Activated gamma-delta T cell treated with anti-CD3 and anti-CD28 coated beads, Interleukin-2, amount 50 U/mL, for 16 hours (primary cell): ENCODE measurements around the gene UPK1A.

ENCODE experiments used
- DNase-seq: peaks from one replicate; pipeline ENCODE4 v3.0.0-alpha.2; 2020; ENCODE audit warnings: low read depth

UPK1A gene

DNA sequence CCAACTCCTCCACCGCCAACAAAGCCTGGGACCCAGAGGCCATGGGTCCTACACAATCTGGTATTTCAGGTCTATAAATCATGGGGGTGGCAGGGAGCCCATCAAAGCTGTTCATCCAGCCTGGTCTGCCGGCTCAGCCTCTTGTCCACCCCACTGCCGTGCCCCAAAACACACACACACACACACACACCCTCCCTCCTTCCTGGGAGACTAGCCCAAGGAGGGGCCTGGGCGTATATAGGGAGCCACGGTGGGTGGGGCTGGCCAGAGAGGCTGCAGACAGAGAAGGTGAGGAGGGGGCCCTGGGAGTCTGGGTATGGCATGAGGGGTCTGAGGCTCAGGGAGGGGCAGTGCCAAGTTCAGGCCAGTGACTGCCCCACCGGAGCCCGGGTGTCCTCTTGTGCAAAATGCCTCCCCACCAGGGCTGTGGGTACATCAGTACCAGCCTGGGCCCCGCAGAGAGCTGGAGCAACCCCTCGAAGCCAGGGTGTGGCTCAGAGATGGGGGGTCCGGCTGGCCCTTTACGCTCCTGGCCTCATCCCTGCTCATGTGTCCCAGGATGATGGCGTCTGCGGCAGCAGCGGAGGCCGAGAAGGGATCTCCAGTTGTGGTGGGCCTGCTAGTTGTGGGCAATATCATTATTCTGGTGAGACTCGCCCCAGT lies at the start of gene UPK1A:
TSS of gene UPK1A (plus strand) at position 267 of the 663 bp plus-strand sequence. CDS start at position 563, 296 bp downstream.
- no peak for DNase-seq

DNA sequence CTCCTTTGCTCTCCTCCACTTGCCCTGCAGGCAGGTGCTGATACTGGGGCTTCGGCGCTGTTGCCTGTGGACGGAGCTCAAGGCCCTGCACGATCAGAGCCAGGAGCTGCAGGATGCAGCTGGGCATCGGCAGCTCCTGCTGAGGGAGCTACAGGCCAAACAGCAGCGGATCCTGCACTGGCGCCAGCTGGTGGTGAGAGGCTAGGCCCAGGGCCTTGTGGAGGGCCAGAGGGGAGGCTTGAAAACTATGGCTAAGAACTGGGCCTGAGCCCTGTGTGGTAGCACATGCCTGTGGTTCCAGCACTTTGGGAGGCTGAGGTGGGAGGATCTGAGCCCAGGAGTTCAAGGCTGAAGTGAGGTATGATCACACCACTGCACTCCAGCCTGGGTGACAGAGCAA lies 47.5 kb upstream of the UPK1A start:
- DNase-seq = no peak

DNA sequence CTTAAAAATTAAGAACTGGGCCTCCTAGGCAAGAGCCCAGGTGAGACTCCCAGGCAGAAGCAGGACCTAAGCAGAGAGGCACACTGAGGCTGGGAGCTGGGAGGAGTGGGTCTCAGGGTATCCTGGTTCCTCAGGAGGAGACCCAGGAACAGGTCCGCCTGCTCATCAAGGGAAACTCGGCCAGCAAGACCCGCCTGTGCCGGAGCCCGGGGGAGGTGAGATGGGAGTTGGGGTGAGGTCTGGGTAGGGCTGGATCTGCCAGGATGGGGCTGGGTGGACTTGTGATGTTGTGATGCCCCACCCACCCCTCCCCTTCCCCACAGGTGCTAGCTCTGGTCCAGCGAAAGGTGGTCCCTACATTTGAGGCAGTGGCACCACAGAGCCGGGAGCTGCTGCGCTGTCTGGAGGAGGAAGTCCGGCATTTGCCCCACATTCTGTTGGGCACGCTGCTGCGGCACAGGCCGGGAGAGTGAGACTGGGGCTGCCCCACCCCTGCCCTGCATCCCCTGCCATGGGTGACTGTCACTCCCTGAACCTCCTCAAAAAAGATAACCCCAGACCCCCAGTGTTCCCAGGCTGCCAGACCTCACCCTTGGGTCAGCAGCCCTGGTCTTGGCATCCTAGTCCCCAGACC lies 46.9 kb upstream of the UPK1A start:
- no peak for DNase-seq

DNA sequence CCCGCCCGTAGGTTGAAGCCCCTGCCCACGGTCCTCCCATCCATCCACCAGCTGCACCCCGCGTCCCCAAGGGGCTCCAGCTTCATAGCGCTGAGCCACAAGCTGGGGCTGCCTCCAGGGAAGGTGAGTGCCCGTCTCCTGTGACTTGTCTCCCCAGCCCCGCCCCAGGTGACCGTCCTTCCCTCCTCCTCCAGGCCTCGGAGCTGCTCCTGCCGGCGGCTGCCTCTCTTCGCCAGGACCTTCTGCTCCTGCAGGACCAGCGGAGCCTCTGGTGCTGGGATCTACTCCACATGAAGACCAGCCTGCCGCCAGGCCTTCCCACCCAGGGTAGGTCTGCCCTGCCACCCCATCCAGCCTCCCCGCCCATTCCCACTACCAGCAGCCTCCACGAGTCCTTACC lies 46.3 kb upstream of the UPK1A start:
- no peak for DNase-seq

DNA sequence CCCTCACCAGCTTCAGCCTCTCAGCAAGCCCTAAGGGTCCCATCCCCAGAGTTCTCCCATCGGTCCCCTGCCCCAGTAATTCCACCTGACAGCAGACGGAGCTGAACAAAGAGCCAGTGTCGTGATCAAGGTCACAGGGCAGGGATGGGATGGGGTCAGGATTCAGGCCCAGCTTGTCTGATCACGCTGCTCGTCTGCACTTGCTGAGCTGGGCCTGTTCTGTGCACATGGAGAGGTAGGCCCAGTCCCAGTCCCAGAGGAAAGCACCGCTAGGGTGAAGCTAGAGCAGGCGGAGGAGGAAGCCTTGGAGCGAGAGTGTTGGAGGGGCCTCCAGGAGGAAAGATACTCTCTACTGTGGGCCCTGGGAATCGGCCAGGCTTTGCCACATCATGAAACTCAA lies 44.6 kb upstream of the UPK1A start:
- no peak for DNase-seq

DNA sequence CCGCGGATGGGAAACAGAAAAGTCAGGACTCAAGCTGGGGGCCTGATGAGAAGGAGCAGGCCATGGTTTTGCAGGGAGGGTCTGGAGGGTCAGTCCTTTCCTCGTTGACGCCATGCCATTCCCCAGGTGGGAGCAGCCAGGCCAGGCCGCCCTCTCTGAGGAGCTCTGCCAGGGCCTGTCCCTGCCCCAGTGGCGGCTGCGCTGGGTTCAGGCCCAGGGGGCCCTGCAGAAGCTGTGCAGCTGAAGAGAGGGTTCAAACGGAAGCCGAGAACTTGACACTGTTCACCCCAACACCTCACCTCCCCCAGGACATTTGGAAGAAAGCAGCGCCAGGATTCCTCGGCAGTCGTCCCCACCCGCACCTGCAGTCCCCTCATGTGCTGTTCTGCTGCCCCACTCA lies 43.6 kb upstream of the UPK1A start:
- DNase-seq = no peak

DNA sequence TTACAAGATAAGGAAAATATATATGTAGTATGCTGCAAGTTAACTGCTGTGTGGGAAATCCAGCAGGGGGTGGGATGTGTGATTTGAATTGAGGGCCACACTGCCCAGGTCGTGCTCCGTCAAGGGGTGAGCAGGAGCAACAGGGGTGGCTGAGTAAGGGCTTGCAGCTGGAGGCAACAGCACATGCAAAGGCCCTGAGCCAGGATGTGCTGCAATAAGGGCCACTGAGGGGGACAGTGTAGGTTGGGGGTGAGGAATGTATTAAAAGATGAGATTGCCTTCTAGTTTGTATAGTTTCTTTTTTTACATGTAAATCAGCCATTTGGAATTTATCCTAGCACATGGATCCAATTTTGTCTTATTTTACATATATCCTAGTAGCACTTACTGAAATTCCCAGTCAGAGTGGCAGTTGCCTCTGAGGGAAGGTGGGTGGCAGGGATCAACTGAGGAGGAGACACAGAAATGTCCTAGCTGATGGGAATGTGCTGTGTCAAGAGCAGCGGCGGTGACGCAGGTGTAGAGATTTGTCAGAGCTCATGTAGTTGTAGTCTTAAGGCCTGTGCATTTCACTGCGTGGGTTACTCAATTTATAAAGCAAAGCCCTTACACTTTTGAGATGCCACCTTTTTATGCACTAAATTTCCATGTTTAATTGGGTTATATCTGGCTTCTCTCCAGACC lies 42.8 kb upstream of the UPK1A start:
- no peak for DNase-seq

DNA sequence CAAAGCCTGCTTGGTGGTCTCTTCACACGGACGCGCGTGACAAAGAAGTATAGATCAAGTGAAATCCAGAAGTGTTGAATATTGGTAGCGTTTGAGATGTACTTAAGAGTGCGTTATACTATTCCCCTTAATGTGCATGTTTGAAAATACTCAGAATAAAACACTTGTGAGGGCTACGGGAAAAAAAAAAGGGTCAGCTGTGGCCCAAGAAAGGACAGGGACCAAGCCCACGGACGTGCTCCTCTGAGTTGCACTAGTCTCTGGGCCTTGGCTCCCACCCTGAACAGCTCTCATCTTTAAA lies 38.1 kb upstream of the UPK1A start:
- no peak for DNase-seq

DNA sequence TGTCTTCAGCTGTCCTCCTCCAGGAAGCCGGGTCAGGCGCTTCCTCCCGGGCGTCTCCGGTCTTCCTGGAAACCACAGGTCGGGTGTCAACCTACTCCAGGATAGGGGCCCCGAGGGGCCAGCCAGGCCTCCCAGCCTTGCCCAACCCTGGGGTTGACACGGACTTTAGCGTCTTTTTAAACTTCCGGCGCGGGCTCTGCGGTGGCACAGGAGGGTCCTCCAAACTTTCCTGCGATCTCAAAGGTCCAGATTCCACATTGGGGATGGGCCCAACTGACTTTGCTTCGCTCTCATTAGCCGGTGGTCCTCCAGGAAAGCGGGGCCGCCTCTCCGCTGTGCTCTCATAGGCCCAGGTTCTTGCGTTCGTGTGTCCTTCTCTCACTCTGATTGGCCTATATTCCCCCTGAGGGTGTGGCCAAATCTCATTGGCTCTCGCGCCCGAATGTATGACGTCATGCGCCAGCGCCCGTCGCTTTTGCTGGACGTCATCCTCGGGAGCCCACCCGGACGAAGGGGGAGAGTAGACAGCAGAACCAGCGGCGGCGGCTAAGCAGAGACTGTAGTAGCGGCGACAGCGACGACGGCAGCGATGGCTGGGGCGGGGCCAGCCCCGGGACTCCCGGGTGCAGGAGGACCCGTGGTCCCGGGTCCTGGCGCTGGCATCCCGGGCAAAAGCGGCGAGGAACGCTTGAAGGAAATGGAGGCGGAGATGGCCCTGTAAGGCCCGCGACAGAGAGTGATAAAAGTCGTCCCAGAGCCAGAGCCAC lies 37.6 kb upstream of the UPK1A start, which contains the start of gene RBM42:
TSS of gene RBM42 (plus strand) at position 472 of the 767 bp plus-strand sequence. CDS start at position 590, 118 bp downstream.
- peak; percentile 96 for DNase-seq

DNA sequence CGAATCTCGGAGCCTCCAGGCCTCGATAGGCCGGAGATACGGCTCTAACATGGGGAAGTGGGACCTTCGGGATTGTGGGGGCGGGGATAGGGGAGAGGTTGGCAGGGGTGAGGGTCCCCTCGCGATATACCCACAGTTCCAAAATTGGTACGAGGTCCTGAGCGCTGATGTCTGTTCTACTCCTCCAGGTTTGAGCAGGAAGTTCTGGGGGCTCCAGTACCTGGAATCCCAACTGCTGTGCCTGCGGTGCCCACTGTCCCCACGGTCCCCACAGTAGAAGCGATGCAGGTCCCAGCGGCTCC lies 37.0 kb upstream of the UPK1A start:
- DNase-seq = no peak

DNA sequence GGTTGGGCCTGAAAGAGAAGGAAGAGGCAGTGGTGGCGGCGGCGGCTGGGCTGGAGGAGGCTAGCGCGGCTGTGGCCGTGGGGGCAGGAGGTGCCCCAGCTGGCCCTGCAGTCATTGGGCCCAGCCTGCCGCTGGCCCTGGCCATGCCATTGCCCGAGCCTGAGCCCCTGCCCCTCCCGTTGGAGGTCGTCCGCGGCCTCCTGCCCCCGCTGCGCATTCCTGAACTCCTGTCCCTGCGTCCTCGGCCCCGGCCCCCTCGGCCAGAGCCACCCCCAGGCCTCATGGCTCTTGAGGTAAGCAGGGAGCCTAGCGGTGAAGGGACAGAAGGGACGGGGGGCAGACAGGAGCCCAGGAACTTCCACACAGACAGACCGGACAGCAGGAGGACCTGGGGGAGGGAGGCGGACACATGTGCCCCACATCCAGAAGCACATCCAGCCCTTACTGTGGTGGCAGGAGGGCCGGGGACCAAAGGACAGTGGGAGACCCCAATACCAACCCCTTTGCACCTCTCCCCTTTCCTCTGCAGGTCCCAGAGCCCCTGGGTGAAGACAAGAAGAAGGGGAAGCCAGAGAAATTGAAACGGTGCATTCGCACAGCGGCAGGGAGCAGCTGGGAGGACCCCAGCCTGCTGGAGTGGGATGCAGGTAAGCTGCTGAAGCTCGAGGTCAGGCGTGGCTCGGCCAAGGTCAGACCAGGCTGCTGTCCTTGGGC lies 32.4 kb upstream of the UPK1A start:
- DNase-seq = no peak

DNA sequence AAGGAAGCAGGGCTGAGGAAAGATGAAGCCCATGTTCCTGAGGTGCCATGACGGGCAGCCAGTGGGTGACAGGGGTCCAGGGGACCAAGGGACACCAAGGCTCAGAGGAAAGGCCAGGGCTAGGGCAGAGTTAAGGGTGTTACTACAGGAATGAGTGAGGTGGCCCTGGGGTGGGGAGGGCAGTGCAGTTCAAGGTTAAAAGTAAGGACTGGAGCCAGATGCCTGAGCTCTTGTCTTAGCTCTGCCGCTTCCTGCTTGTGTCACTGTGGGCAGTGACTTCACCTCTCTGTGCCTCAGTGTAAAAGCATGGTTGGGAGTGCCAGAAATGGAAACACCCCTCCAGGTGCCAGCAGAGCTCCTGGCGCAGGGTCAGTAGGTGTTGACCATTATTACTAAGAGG lies 29.7 kb upstream of the UPK1A start:
- DNase-seq = no peak

DNA sequence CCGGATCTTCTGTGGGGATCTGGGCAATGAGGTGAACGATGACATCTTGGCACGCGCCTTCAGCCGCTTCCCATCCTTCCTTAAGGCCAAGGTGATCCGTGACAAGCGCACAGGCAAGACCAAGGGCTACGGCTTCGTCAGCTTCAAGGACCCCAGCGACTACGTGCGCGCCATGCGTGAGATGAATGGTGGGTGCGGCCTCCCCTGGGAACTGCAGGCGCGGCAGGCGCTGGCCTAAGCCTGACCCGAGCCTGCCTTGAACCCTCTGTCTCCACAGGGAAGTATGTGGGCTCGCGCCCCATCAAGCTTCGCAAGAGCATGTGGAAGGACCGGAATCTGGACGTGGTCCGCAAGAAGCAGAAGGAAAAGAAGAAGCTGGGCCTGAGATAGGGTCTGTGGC lies 29.2 kb upstream of the UPK1A start:
- DNase-seq = no peak

DNA sequence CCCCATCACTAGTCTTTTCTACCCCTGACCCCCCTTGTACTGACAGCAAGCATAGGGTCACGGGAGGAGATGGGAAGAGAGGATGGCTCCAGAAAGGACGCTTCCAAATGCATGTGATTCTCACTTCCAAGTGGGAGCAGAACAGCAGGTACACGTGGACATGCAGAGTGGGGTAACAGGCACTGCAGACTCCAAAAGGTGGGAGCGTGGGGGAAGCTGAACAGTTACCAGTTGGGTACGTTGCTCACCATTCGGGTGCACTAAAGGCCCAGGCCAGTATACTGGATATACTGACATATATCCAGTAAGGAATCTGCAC lies 27.0 kb upstream of the UPK1A start:
- DNase-seq = no peak

DNA sequence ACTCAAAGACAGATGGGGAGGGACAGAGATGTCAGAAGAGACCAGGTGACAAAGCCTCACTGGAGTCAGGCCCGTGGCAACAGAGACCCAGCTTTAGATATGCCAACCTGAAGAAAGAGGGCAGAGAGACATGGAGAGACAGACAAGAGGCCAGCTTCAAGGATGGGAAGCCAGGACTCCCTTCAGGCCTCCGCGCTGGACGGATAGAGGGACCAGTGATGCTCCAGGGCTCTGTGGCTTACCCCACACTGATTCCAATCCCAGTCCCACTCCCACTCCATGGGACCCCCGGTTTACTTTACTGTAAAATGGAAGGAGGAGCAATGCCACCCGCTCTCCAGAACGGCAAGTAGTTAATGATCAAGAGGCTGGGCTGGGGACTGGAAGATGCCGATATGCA lies 26.5 kb upstream of the UPK1A start:
- no peak for DNase-seq

DNA sequence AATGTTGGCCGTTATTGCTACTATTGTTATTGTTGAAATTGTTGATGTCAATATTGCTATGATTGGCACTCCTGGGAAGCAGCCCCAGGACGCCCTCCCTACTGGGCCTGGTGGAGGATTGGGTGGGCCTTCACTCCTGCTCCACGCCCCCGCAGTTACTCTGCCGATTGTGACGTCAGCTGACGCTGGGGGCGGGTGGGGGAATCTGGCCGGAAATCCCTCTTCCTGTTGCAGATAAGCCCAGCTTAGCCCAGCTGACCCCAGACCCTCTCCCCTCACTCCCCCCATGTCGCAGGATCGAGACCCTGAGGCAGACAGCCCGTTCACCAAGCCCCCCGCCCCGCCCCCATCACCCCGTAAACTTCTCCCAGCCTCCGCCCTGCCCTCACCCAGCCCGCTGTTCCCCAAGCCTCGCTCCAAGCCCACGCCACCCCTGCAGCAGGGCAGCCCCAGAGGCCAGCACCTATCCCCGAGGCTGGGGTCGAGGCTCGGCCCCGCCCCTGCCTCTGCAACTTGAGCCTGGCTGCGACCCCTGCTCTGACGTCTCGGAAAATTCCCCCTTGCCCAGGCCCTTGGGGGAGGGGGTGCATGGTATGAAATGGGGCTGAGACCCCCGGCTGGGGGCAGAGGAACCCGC lies 24.7 kb upstream of the UPK1A start, which contains the start of gene ETV2:
TSS of gene ETV2 (plus strand) at position 231 of the 637 bp plus-strand sequence. CDS start 716 bp downstream, outside the sequence.
- DNase-seq = peak; percentile 28

DNA sequence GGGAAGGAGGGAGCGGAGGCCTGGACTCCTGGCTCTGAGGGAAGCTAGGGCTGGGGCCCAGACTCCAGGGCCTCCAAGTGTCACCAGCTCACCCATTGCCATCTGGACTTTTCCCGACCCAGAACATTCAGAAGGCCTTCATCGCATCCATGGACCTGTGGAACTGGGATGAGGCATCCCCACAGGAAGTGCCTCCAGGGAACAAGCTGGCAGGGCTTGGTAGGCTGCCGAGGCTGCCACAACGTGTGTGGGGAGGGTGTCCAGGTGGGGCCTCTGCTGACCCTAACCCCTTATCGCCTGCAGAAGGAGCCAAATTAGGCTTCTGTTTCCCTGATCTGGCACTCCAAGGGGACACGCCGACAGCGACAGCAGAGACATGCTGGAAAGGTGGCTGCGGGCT lies 24.0 kb upstream of the UPK1A start:
- DNase-seq = no peak

DNA sequence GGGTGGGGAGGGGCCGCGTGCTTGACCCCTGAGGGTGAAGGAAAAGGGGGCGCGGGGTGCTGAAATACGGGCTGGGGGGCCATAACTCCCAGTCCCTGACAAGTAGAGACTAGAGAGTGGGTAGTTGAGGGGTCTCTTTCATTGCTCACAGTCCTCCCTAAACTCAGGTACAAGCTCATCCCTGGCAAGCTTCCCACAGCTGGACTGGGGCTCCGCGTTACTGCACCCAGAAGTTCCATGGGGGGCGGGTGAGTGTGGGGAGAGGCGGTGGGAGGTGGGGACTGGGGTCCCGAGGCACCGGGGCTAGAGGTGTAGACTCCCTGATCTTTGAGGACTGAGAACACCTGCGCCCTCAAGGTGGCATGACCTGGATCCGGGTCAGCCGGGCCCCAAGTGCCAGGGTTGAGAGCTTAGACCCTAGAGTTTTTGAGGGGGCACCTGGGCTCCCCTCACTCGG lies 23.5 kb upstream of the UPK1A start:
- no peak for DNase-seq

DNA sequence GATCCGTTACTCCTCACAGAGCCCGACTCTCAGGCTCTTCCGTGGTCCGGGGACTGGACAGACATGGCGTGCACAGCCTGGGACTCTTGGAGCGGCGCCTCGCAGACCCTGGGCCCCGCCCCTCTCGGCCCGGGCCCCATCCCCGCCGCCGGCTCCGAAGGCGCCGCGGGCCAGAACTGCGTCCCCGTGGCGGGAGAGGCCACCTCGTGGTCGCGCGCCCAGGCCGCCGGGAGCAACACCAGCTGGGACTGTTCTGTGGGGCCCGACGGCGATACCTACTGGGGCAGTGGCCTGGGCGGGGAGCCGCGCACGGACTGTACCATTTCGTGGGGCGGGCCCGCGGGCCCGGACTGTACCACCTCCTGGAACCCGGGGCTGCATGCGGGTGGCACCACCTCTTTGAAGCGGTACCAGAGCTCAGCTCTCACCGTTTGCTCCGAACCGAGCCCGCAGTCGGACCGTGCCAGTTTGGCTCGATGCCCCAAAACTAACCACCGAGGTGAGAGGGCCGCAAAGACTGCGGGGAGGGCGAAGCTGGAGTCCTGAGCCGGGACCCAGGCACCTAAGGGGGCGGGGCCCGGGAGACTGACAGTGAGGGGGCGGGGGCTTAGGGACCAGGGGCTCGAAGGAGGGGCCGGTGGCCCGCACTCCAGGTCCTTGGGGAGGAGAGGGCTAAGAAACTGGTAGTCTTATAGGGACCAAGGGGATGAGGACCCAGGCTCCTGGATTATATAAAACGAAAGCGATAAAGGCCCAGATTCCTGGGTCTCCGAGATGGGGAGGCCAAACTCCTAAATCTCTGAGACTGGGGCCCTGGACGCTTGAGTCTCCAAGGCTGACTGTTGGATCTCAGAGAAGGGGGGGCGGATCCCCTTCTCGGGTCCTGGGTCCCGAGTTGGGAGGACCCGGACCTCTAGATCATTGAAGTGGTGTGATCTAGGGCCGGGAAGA lies 22.8 kb upstream of the UPK1A start:
- peak; percentile 65 for DNase-seq

DNA sequence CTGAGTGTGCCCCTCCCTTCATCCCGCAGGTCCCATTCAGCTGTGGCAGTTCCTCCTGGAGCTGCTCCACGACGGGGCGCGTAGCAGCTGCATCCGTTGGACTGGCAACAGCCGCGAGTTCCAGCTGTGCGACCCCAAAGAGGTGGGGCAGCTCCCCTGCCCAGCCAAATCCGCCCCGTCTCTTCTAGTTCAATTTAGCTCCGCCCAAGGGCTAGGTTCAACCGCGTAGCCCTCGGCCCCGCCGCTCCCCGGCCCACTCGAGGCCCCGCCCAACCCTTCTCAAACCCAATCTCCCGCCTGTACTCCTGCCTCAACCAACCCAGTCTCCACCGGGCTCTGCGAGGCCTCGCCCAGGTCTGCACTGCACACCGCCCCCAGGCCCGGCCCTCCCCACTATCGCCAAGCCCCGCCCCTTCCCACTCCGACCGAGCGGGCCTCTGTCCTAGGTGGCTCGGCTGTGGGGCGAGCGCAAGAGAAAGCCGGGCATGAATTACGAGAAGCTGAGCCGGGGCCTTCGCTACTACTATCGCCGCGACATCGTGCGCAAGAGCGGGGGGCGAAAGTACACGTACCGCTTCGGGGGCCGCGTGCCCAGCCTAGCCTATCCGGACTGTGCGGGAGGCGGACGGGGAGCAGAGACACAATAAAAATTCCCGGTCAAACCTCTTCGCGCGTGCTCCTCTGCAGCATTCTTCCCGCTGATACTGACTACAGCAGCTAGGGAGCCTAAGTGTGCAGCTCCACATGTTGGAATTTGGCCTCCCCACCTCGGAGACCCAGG lies 21.9 kb upstream of the UPK1A start:
- DNase-seq = peak; percentile 92
